ENCODE measurements around the gene SAMD8.
A peak's percentile ranks its signal among the peaks of the same experiment; 100 is the strongest.
"Not testable (repeated sequence)": the region's sequence is repeated elsewhere in the genome, so short reads cannot be mapped to it uniquely, and the experiment has no call there.

The SAMD8 gene

GRCh38 chr10:75086278-75086934 is 25.1 kb upstream of the SAMD8 start:
- DNase-seq: no peak

- no peak for DNase-seq
Observed at GRCh38 chr10:75088640-75089039, 22.8 kb upstream of the SAMD8 start.

GRCh38 chr10:75089634-75090033 is 21.8 kb upstream of the SAMD8 start:
- DNase-seq: no peak

- DNase-seq: no peak
Observed at GRCh38 chr10:75091146-75091545, 20.3 kb upstream of the SAMD8 start.

- no peak for DNase-seq
Observed at GRCh38 chr10:75094465-75094864, 17.0 kb upstream of the SAMD8 start.

- no peak for DNase-seq
Observed at GRCh38 chr10:75095631-75096030, 15.8 kb upstream of the SAMD8 start.

GRCh38 chr10:75096749-75097148 is 14.7 kb upstream of the SAMD8 start:
- no peak for DNase-seq

- no peak for DNase-seq
Observed at GRCh38 chr10:75097666-75098285, 13.7 kb upstream of the SAMD8 start.

- no peak for DNase-seq
Observed at GRCh38 chr10:75098902-75099673, 12.4 kb upstream of the SAMD8 start.

- peak in 1 of 2 experiments; percentile 16 for DNase-seq
Observed at GRCh38 chr10:75099952-75100763, 11.3 kb upstream of the SAMD8 start.

GRCh38 chr10:75100764-75101291 is 10.6 kb upstream of the SAMD8 start:
- no peak for DNase-seq

- DNase-seq: no peak
Observed at GRCh38 chr10:75101416-75102251, 9.8 kb upstream of the SAMD8 start.

- DNase-seq: no peak
Observed at GRCh38 chr10:75102830-75103673, 8.4 kb upstream of the SAMD8 start.

- DNase-seq: no peak
Observed at GRCh38 chr10:75103881-75104686, 7.4 kb upstream of the SAMD8 start.

- DNase-seq: no peak
Observed at GRCh38 chr10:75104842-75105241, 6.6 kb upstream of the SAMD8 start.

- DNase-seq: no peak
Observed at GRCh38 chr10:75105576-75106197, 5.8 kb upstream of the SAMD8 start.

- DNase-seq: no peak
Observed at GRCh38 chr10:75106242-75106641, 5.2 kb upstream of the SAMD8 start.

GRCh38 chr10:75106891-75107290 is 4.6 kb upstream of the SAMD8 start:
- not testable (repeated sequence) for DNase-seq

Measured in NCI-H187 (cell line).